ENCODE measurements around the gene RBP3.

RBP3 gene

DNA sequence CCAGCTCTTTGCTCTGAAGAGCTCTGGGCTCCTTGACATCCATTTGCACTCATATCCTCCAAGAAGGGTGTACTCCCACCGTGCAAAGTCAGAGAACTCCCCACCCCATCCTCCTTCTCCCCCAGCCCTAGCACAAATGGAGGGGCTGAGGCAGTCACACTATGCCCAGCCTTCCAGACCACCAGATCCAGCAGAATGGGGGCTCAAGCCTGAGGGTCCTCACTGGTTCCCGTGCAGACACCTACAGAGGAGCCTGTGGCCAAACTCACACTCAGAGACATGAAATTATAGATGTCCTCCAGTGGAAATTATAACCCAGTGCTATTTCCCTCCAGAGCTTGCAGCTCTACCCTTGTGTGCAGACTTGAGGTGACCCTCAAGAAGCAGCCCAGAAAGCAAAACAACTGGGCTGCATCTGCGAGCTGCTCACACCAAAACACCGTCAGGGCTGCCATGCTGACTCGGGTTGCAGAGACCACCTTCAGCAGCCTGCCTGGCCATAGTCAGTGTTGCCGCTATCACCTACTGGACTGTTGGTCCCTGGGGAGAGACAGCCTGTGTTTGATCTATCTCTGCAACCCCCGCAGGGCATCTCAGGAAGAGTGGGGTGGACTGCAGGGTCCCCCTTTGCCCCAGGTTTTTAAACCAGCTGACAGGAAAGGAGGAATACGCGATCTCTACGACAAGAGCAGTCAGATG is 28.5 kb downstream of the RBP3 start:
- no peak overlapping the region for H3K4me3 ChIP-seq (replicated peaks; ENCODE audit: insufficient read depth, low read length)
- TF ChIP-seq POLR2AphosphoS5 (IDR thresholded peaks at IDR 0.05; ENCODE audit: low read depth) (no peak), GABPA (IDR thresholded peaks at IDR 0.05; ENCODE audit: low read depth) (no peak), SPI1 (IDR thresholded peaks at IDR 0.05; ENCODE audit: borderline replicate concordance, low read depth) (no peak)
- TF ChIP-seq, protein P1, sequence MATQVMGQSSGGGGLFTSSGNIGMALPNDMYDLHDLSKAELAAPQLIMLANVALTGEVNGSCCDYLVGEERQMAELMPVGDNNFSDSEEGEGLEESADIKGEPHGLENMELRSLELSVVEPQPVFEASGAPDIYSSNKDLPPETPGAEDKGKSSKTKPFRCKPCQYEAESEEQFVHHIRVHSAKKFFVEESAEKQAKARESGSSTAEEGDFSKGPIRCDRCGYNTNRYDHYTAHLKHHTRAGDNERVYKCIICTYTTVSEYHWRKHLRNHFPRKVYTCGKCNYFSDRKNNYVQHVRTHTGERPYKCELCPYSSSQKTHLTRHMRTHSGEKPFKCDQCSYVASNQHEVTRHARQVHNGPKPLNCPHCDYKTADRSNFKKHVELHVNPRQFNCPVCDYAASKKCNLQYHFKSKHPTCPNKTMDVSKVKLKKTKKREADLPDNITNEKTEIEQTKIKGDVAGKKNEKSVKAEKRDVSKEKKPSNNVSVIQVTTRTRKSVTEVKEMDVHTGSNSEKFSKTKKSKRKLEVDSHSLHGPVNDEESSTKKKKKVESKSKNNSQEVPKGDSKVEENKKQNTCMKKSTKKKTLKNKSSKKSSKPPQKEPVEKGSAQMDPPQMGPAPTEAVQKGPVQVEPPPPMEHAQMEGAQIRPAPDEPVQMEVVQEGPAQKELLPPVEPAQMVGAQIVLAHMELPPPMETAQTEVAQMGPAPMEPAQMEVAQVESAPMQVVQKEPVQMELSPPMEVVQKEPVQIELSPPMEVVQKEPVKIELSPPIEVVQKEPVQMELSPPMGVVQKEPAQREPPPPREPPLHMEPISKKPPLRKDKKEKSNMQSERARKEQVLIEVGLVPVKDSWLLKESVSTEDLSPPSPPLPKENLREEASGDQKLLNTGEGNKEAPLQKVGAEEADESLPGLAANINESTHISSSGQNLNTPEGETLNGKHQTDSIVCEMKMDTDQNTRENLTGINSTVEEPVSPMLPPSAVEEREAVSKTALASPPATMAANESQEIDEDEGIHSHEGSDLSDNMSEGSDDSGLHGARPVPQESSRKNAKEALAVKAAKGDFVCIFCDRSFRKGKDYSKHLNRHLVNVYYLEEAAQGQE (IDR thresholded peaks at IDR 0.05; ENCODE audit: insufficient replicate concordance, low read depth): no peak
- TF ChIP-seq, protein P2, sequence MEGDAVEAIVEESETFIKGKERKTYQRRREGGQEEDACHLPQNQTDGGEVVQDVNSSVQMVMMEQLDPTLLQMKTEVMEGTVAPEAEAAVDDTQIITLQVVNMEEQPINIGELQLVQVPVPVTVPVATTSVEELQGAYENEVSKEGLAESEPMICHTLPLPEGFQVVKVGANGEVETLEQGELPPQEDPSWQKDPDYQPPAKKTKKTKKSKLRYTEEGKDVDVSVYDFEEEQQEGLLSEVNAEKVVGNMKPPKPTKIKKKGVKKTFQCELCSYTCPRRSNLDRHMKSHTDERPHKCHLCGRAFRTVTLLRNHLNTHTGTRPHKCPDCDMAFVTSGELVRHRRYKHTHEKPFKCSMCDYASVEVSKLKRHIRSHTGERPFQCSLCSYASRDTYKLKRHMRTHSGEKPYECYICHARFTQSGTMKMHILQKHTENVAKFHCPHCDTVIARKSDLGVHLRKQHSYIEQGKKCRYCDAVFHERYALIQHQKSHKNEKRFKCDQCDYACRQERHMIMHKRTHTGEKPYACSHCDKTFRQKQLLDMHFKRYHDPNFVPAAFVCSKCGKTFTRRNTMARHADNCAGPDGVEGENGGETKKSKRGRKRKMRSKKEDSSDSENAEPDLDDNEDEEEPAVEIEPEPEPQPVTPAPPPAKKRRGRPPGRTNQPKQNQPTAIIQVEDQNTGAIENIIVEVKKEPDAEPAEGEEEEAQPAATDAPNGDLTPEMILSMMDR (IDR thresholded peaks at IDR 0.05; ENCODE audit: insufficient read depth, low read length): no peak
- no peaks in the 10 kb centered on the region for H3K27me3 ChIP-seq (ENCODE audit: insufficient read depth, poor library complexity, severe bottlenecking)
- no peak overlapping the region for H3K27ac ChIP-seq (replicated peaks)
- DNase-seq (ENCODE audit: low read depth in 1 of 2, low spot score in 1 of 2): no peak

DNA sequence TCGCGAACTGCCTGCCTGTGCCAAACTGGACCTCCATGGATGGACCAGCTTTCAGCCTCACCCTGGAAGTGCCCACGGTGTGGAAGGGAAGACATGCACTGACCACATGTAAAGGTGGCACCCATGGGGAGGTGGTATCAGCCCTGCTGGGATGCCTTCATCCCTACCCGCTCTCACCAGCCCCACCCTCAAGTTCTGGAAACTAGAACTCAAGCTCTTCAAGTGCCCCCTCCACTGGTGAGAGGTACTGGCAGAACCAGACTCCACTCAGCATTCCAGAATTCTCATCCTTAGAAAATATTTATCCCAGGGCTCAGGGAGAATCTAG is 30.0 kb downstream of the RBP3 start:
- DNase-seq (ENCODE audit: low read depth in 1 of 2, low spot score in 1 of 2): no peak
- H3K27me3 ChIP-seq (ENCODE audit: insufficient read depth, poor library complexity, severe bottlenecking): no peaks in the 10 kb centered on the region
- H3K27ac ChIP-seq (replicated peaks): no peak overlapping the region
- TF ChIP-seq GABPA (IDR thresholded peaks at IDR 0.05; ENCODE audit: low read depth): no peak
- TF ChIP-seq, protein P1 (IDR thresholded peaks at IDR 0.05; ENCODE audit: insufficient replicate concordance, low read depth): no peak
- no peak overlapping the region for H3K4me3 ChIP-seq (replicated peaks; ENCODE audit: insufficient read depth, low read length)

DNA sequence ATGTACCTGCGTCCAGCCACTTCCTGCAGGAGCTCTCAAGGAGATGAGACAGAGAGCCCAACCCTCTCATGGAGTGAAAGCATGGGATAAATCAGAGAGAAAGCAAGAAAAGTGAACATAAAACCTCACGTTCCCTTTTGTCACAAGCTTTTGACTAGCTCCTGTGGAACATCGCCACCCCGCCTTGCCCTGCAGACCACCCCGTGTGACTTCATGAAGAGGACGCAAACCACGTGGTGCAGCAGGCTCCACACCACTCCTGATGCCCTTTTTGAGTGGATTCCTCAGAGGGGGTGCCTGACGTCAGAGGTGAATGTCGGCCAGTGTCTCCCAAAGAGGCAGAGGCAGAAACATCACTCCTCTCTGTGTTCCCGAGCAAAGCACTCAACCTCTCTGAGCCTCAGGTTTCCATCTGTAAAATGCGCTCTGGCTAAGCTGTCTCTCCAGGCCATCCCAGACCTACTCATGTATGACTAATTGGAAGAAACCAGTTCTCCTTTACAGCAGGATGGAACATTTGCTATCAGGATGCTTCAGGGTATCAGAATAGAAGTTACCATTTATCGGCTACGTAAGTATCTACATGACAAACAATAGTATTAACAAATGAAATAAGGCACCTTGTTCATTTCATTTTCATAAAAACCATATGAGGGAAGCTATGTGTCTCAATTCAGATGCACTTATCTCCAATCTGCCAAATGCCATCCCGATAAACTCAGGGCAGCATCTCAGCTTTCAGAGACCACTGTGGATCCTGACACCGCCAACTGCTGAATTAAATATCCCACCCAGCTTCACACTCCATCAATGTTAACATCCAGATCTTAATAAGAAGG is 30.7 kb downstream of the RBP3 start:
- Histone ChIP-seq H3K27me3 (ENCODE audit: insufficient read depth, poor library complexity, severe bottlenecking) (peaks cover 6% of the 10 kb centered on the region), H3K27ac (replicated peaks) (no peak overlapping the region), H3K4me3 (replicated peaks; ENCODE audit: insufficient read depth, low read length) (no peak overlapping the region)
- DNase-seq (ENCODE audit: low read depth in 1 of 2, low spot score in 1 of 2): no peak
- TF ChIP-seq SPI1 (IDR thresholded peaks at IDR 0.05; ENCODE audit: borderline replicate concordance, low read depth): no peak
- no peak for TF ChIP-seq GABPA (IDR thresholded peaks at IDR 0.05; ENCODE audit: low read depth)
- TF ChIP-seq, protein P1 (IDR thresholded peaks at IDR 0.05; ENCODE audit: insufficient replicate concordance, low read depth): no peak
- TF ChIP-seq, protein P2 (IDR thresholded peaks at IDR 0.05; ENCODE audit: insufficient read depth, low read length): no peak
- TF ChIP-seq POLR2AphosphoS5 (IDR thresholded peaks at IDR 0.05; ENCODE audit: low read depth): no peak
